SK-N-SH (cell line): ENCODE measurements around the gene DNAH7. TPM values are rescaled to one million over a fixed set of nuclear protein-coding genes. Genes with fewer than 3 reads are reported as not detected.

Experiments used
- CTCF ChIA-PET: fragments of 300-600, 350-600 bp; formaldehyde crosslinking; extraction: SDS; loops from one replicate; lab custom pipeline; 2021; lab: Yijun Ruan, JAX
- POLR2A ChIA-PET: fragments of 350-600 bp; sonication (Branson Sonifier 250); formaldehyde crosslinking; extraction: SDS; loops from one replicate; lab custom pipeline; 2020; ENCODE audit warnings: antibody characterized with exemption, inconsistent platforms; lab: Yijun Ruan, JAX
- DNase-seq: peaks from one replicate; pipeline ENCODE4 v3.0.0; 2012
- H2AFZ ChIP-seq: fragments of 200-600 bp; sonication (generic); 2 replicates; pipeline ENCODE4 v1.8.1; 2016; ENCODE audit warnings: antibody characterized with exemption, mild to moderate bottlenecking, low read depth
- H3F3A ChIP-seq: fragments of 200-600 bp; sonication (generic); replicated peaks from 2 replicates; pipeline ENCODE3; 2016; ENCODE audit warnings: antibody characterized with exemption, mild to moderate bottlenecking; ENCODE audit not compliant: insufficient read depth
- H3K27ac ChIP-seq, 2 experiments: fragments of 200-500 bp in 1 of 2; fragments of 200-600 bp in 1 of 2; sonication (Bioruptor generic) in 1 of 2; sonication (generic), shearing (Covaris generic) in 1 of 2; 2 replicates each; pipeline versions ENCODE4 v1.5.1 to v1.6.1; 2014 to 2016; ENCODE audit warnings: low read depth in 2 of 2, inconsistent platforms in 1 of 2, low read length in 1 of 2, mild to moderate bottlenecking in 1 of 2, mixed read lengths in 1 of 2
- H3K27me3 ChIP-seq: fragments of 200-600 bp; sonication (generic), shearing (Covaris generic); 2 replicates; pipeline ENCODE4 v1.6.1; 2016; ENCODE audit warnings: mixed run types; ENCODE audit not compliant: insufficient read depth
- H3K36me3 ChIP-seq, 2 experiments: fragments of 200-500 bp in 1 of 2; fragments of 200-600 bp in 1 of 2; sonication (Bioruptor generic) in 1 of 2; sonication (generic) in 1 of 2; replicated peaks in 1 of 2; 2 replicates each; pipeline versions ENCODE3 to v1.5.1; 2014 to 2016; ENCODE audit warnings: low read length in 1 of 2, mild to moderate bottlenecking in 1 of 2; ENCODE audit not compliant: insufficient read depth in 2 of 2, control insufficient read depth in 1 of 2
- H3K4me1 ChIP-seq, 2 experiments: fragments of 200-500 bp in 1 of 2; fragments of 200-600 bp in 1 of 2; sonication (Bioruptor generic) in 1 of 2; sonication (generic), shearing (Covaris generic) in 1 of 2; 2 replicates each; pipeline versions ENCODE4 v1.5.1 to v1.6.1; 2014 to 2016; ENCODE audit warnings: low read depth in 1 of 2, low read length in 1 of 2, mixed run types in 1 of 2; ENCODE audit not compliant: insufficient read depth in 2 of 2, control insufficient read depth in 1 of 2
- H3K4me2 ChIP-seq: fragments of 200-600 bp; sonication (generic), shearing (Covaris generic); 2 replicates; pipeline ENCODE4 v1.6.1; 2017; ENCODE audit warnings: mixed run types
- H3K4me3 ChIP-seq, 2 experiments: fragments of 200-500 bp in 1 of 2; fragments of 200-600 bp in 1 of 2; sonication (Bioruptor generic) in 1 of 2; sonication (generic), shearing (Covaris generic) in 1 of 2; 2 replicates each; pipeline versions ENCODE4 v1.5.1 to v1.8.1; 2014 to 2016; ENCODE audit warnings: low read depth in 2 of 2, inconsistent platforms in 1 of 2, low read length in 1 of 2, mild to moderate bottlenecking in 1 of 2, mixed read lengths in 1 of 2, moderate library complexity in 1 of 2
- H3K79me2 ChIP-seq: fragments of 200-600 bp; sonication (generic); 2 replicates; pipeline ENCODE4 v1.8.1; 2017; ENCODE audit warnings: mild to moderate bottlenecking; ENCODE audit not compliant: insufficient read depth
- H3K9ac ChIP-seq: fragments of 200-600 bp; sonication (generic); 2 replicates; pipeline ENCODE4 v1.6.1; 2017; ENCODE audit warnings: mixed run types
- H3K9me2 ChIP-seq: fragments of 200-600 bp; sonication (generic); 2 replicates; pipeline ENCODE4 v1.6.1; 2017; ENCODE audit warnings: mixed run types
- H3K9me3 ChIP-seq: fragments of 200-600 bp; sonication (generic); 2 replicates; pipeline ENCODE4 v1.6.1; 2017; ENCODE audit warnings: mixed run types, mild to moderate bottlenecking, moderate library complexity
- H4K20me1 ChIP-seq: fragments of 200-600 bp; sonication (generic); 2 replicates; pipeline ENCODE4 v1.6.1; 2017; ENCODE audit warnings: mild to moderate bottlenecking, mixed run types; ENCODE audit not compliant: insufficient read depth
- CHD2 ChIP-seq: fragments of 150-350 bp; IDR thresholded peaks from 2 replicates; pipeline ENCODE4 v1.6.1; 2018; ENCODE audit warnings: low read length; ENCODE audit not compliant: partially characterized antibody
- EZH2phosphoT487 ChIP-seq: fragments of 200-600 bp; sonication (generic); IDR thresholded peaks from 2 replicates; pipeline ENCODE4 v1.6.1; 2017; ENCODE audit warnings: low read depth, mixed run types, mild to moderate bottlenecking, antibody characterized with exemption, moderate library complexity, borderline replicate concordance
- FOXJ3 ChIP-seq: sonication (generic); formaldehyde crosslinking; IDR thresholded peaks from 2 replicates; pipeline ENCODE4 v1.5.1; 2020; ENCODE audit warnings: mild to moderate bottlenecking, missing genetic modification reagents
- GABPA ChIP-seq: IDR thresholded peaks from 2 replicates; pipeline ENCODE4 v1.4.0; 2012; ENCODE audit warnings: low read depth, mild to moderate bottlenecking
- GATA2 ChIP-seq: sonication (generic); formaldehyde crosslinking; IDR thresholded peaks from 2 replicates; pipeline ENCODE4 v1.5.0; 2020; ENCODE audit warnings: mild to moderate bottlenecking, missing genetic modification reagents
- MEF2A ChIP-seq: IDR thresholded peaks from 2 replicates; pipeline ENCODE4 v1.4.0; 2012; ENCODE audit warnings: low read depth, borderline replicate concordance
- POLR2AphosphoS5 ChIP-seq: IDR thresholded peaks from 2 replicates; pipeline ENCODE4 v1.6.1; 2012; ENCODE audit warnings: low read depth, low read length
- RCOR1 ChIP-seq: fragments of 150-350 bp; IDR thresholded peaks from 2 replicates; pipeline ENCODE4 v1.6.1; 2017; ENCODE audit warnings: antibody characterized with exemption, low read length
- REST ChIP-seq: IDR thresholded peaks from 2 replicates; pipeline ENCODE4 v1.6.1; 2012; ENCODE audit warnings: mild to moderate bottlenecking, low read depth, low read length, moderate library complexity
- RFX5 ChIP-seq: IDR thresholded peaks from 2 replicates; pipeline ENCODE4 v1.6.1; 2012; ENCODE audit warnings: mild to moderate bottlenecking, improper control_type of control experiment, low read length
- RXRA ChIP-seq: IDR thresholded peaks from 2 replicates; pipeline ENCODE4 v1.4.0; 2012; ENCODE audit warnings: low read depth, mild to moderate bottlenecking, borderline replicate concordance
- SIN3A ChIP-seq: IDR thresholded peaks from 2 replicates; pipeline ENCODE4 v1.6.1; 2012; ENCODE audit warnings: low read depth, mild to moderate bottlenecking, low read length, moderate library complexity, borderline replicate concordance
- SMC3 ChIP-seq: IDR thresholded peaks from 2 replicates; pipeline ENCODE4 v1.6.1; 2012; ENCODE audit warnings: low read depth, low read length, improper control_type of control experiment
- USF1 ChIP-seq: IDR thresholded peaks from 2 replicates; pipeline ENCODE4 v1.4.0; 2012; ENCODE audit warnings: low read depth, borderline replicate concordance
- USF2 ChIP-seq: fragments of 150-350 bp; IDR thresholded peaks from 2 replicates; pipeline ENCODE4 v1.6.1; 2017; ENCODE audit warnings: antibody characterized with exemption, low read length, low read depth, borderline replicate concordance
- ZBTB33 ChIP-seq: IDR thresholded peaks from 2 replicates; pipeline ENCODE4 v1.4.0; 2012; ENCODE audit warnings: low read depth, borderline replicate concordance
- WGBS: methylation state at CpG from one replicate; pipeline ENCODE4 v1.1.6; 2017; ENCODE audit warnings: low lambda C conversion rate; 5-methylcytosine and 5-hydroxymethylcytosine counted together
- polyA plus RNA-seq, 3 experiments: library from polyadenylated mRNA; depleted of rRNA; stranded (reverse); fragments of >200 nt; gene quantifications; 2 replicates each; pipeline ENCODE4 v1.2.3, GENCODE V29; 2012

DNAH7 gene
- polyA plus RNA-seq, 1 of the 3 experiments (the other 2 are of a cell fraction) = 1.2 TPM

GRCh38 chr2:195857132-195857531 lies 211.5 kb downstream of the DNAH7 start:
- TF ChIP-seq REST (no peak), CHD2 (no peak), ZBTB33 (no peak), RFX5 (no peak), MEF2A (no peak), USF2 (no peak), GABPA (no peak), POLR2AphosphoS5 (no peak), EZH2phosphoT487 (no peak), SMC3 (no peak), RXRA (no peak), SIN3A (no peak), GATA2 (CRISPR knock-in tag) (no peak), RCOR1 (no peak), USF1 (no peak), FOXJ3 (CRISPR knock-in tag) (no peak)
- no peaks in the 10 kb centered on the region for H3K36me3 ChIP-seq
- H3K4me1 ChIP-seq = no peaks in the 10 kb centered on the region
- H3K27ac ChIP-seq = no peak overlapping the region
- H3F3A ChIP-seq = no peaks in the 10 kb centered on the region
- no peak for DNase-seq
- H4K20me1 ChIP-seq = no peaks in the 10 kb centered on the region
- H3K4me3 ChIP-seq = no peak overlapping the region
- ChIA-PET POLR2A (no interaction called here), CTCF (no interaction called here)
- no peaks in the 10 kb centered on the region for H3K79me2 ChIP-seq
- no peak overlapping the region for H3K9ac ChIP-seq
- H3K9me3 ChIP-seq = no peaks in the 10 kb centered on the region
- WGBS = 98% methylated on average over 2 of the region's 2 CpGs
- H3K4me2 ChIP-seq = no peak overlapping the region
- H2AFZ ChIP-seq = no peak overlapping the region
- H3K9me2 ChIP-seq = no peaks in the 10 kb centered on the region
- H3K27me3 ChIP-seq = no peaks in the 10 kb centered on the region
